SK-N-MC (cell line): ENCODE results near the gene PPFIA4.

Source experiments
- DNase-seq: peaks from one replicate; pipeline ENCODE4 v3.0.0-alpha.2; 2011; ENCODE audit warnings: low read depth, low spot score
- H3K27ac ChIP-seq: fragments of 200-600 bp; sonication (generic); 2 replicates; pipeline ENCODE4 v1.5.1; 2016; ENCODE audit warnings: mixed run types
- H3K36me3 ChIP-seq: fragments of 200-600 bp; sonication (generic); 2 replicates; pipeline ENCODE4 v1.6.1; 2017; ENCODE audit warnings: antibody characterized with exemption, low read length, mixed read lengths; ENCODE audit not compliant: insufficient read depth
- H3K4me3 ChIP-seq: fragments of 200-600 bp; sonication (generic); 2 replicates; pipeline ENCODE4 v1.5.1; 2016
- H3K9ac ChIP-seq: fragments of 200-600 bp; sonication (generic); 2 replicates; pipeline ENCODE4 v1.8.0; 2017; ENCODE audit warnings: mixed run types, mixed read lengths; ENCODE audit not compliant: insufficient read length
- H3K9me3 ChIP-seq: fragments of 200-600 bp; sonication (generic); 2 replicates; pipeline ENCODE4 v1.6.1; 2017; ENCODE audit warnings: low read depth, mild to moderate bottlenecking, antibody characterized with exemption, low read length, moderate library complexity, mixed read lengths
- EZH2 ChIP-seq: fragments of 200-600 bp; sonication (generic); IDR thresholded peaks from one replicate; pipeline ENCODE4 v1.6.1; 2017; ENCODE audit warnings: antibody characterized with exemption
- FOXP2 ChIP-seq: optimal IDR thresholded peaks from 2 replicates; pipeline ENCODE3; 2011; ENCODE audit warnings: mild to moderate bottlenecking, moderate library complexity; ENCODE audit not compliant: insufficient read depth; ENCODE audit errors: extremely low read length, control extremely low read depth
- POLR2AphosphoS5 ChIP-seq: IDR thresholded peaks from 2 replicates; pipeline ENCODE4 v1.6.1; 2012; ENCODE audit warnings: mild to moderate bottlenecking, low read depth, low read length, borderline replicate concordance

The PPFIA4 gene

GRCh38 chr1:203126866-203127665, 100.8 kb downstream of the PPFIA4 start:
- Histone ChIP-seq H3K27ac (no peak overlapping the region), H3K4me3 (no peak overlapping the region), H3K9me3 (no peaks in the 10 kb centered on the region), H3K36me3 (no peaks in the 10 kb centered on the region), H3K9ac (no peak overlapping the region)
- DNase-seq = no peak
- TF ChIP-seq EZH2 = no peak
- no peak for TF ChIP-seq FOXP2
- TF ChIP-seq POLR2AphosphoS5 = no peak

GRCh38 chr1:203127666-203128430, 101.6 kb downstream of the PPFIA4 start, which contains the start of gene ADORA1:
ADORA1 (plus strand) TSS chr1:203127726; CDS start chr1:203128842, 1,116 bp downstream.
- Histone ChIP-seq H3K9me3 (no peaks in the 10 kb centered on the region), H3K9ac (no peak within 1 kb of the TSS), H3K27ac (no peak within 1 kb of the TSS), H3K36me3 (no peaks in the 10 kb centered on the region), H3K4me3 (no peak within 1 kb of the TSS)
- TF ChIP-seq FOXP2 = no peak
- TF ChIP-seq POLR2AphosphoS5 = no peak
- no peak for TF ChIP-seq EZH2
- DNase-seq = no peak

GRCh38 chr1:203128431-203128715, 102.1 kb downstream of the PPFIA4 start:
- Histone ChIP-seq H3K4me3 (no peak overlapping the region), H3K27ac (no peak overlapping the region), H3K9me3 (no peaks in the 10 kb centered on the region), H3K9ac (no peak overlapping the region), H3K36me3 (no peaks in the 10 kb centered on the region)
- TF ChIP-seq POLR2AphosphoS5 (no peak), EZH2 (no peak), FOXP2 (no peak)
- no peak for DNase-seq
